HG02973 (cell line): ENCODE data around the gene OR8S1.
"Not testable (repeated sequence)": the region's sequence is repeated elsewhere in the genome, so short reads cannot be mapped to it uniquely, and the experiment has no call there.

Source experiments
- ATAC-seq: cut with Tn5 transposase; IDR thresholded peaks from one replicate; pipeline ENCODE4 v1.9.1; 2021; ENCODE audit warnings: moderate library complexity; ENCODE audit not compliant: unreplicated experiment

The OR8S1 gene

GRCh38 chr12:48525332-48525731 is at the start of gene OR8S1:
Gene OR8S1 (plus strand): TSS chr12:48525632. CDS start chr12:48525632, 0 bp downstream.
- no peak for ATAC-seq

GRCh38 chr12:48482198-48482597 is 43.2 kb upstream of the OR8S1 start, which contains the start of gene C12orf54:
Gene C12orf54 (plus strand): TSS chr12:48482498. CDS start chr12:48483297, 799 bp downstream.
- ATAC-seq, result no peak

- no peak for ATAC-seq
These were observed 42.5 kb upstream of the OR8S1 start for GRCh38 chr12:48482930-48483329.

GRCh38 chr12:48486261-48486660 is 39.2 kb upstream of the OR8S1 start:
- no peak for ATAC-seq

- no peak for ATAC-seq
These were observed 38.8 kb upstream of the OR8S1 start for GRCh38 chr12:48486679-48487078.

GRCh38 chr12:48489012-48489411 is 36.4 kb upstream of the OR8S1 start:
- ATAC-seq, result peak; percentile 98

- not testable (repeated sequence) for ATAC-seq
These were observed 36.0 kb upstream of the OR8S1 start for GRCh38 chr12:48489456-48489855.

- not testable (repeated sequence) for ATAC-seq
These were observed 25.2 kb upstream of the OR8S1 start for GRCh38 chr12:48500281-48500680.

- not testable (repeated sequence) for ATAC-seq
These were observed 18.6 kb upstream of the OR8S1 start for GRCh38 chr12:48506836-48507235.

- no peak for ATAC-seq
These were observed 16.4 kb upstream of the OR8S1 start for GRCh38 chr12:48508987-48509386.

GRCh38 chr12:48510111-48510510 is 15.3 kb upstream of the OR8S1 start:
- no peak for ATAC-seq

GRCh38 chr12:48512855-48513254 is 12.6 kb upstream of the OR8S1 start:
- peak; percentile 93 for ATAC-seq

- ATAC-seq, result no peak
These were observed 10.7 kb upstream of the OR8S1 start for GRCh38 chr12:48514728-48515127.

- not testable (repeated sequence) for ATAC-seq
These were observed 5.1 kb upstream of the OR8S1 start for GRCh38 chr12:48520381-48520780.

GRCh38 chr12:48527891-48528670 is 2.6 kb downstream of the OR8S1 start:
- ATAC-seq, result no peak

- no peak for ATAC-seq
These were observed 7.2 kb downstream of the OR8S1 start for GRCh38 chr12:48532601-48533000.

- no peak for ATAC-seq
These were observed 11.2 kb downstream of the OR8S1 start for GRCh38 chr12:48536602-48537001.

GRCh38 chr12:48542300-48542928 is 17.0 kb downstream of the OR8S1 start:
- no peak for ATAC-seq

GRCh38 chr12:48545833-48546469 is 20.5 kb downstream of the OR8S1 start:
- ATAC-seq, result no peak

- ATAC-seq, result not testable (repeated sequence)
These were observed 21.6 kb downstream of the OR8S1 start for GRCh38 chr12:48547012-48547411.

- ATAC-seq, result not testable (repeated sequence)
These were observed 26.2 kb downstream of the OR8S1 start for GRCh38 chr12:48551636-48552035.
